Measurements from ENCODE around the gene RFFL.

- TF ChIP-seq, protein P1, sequence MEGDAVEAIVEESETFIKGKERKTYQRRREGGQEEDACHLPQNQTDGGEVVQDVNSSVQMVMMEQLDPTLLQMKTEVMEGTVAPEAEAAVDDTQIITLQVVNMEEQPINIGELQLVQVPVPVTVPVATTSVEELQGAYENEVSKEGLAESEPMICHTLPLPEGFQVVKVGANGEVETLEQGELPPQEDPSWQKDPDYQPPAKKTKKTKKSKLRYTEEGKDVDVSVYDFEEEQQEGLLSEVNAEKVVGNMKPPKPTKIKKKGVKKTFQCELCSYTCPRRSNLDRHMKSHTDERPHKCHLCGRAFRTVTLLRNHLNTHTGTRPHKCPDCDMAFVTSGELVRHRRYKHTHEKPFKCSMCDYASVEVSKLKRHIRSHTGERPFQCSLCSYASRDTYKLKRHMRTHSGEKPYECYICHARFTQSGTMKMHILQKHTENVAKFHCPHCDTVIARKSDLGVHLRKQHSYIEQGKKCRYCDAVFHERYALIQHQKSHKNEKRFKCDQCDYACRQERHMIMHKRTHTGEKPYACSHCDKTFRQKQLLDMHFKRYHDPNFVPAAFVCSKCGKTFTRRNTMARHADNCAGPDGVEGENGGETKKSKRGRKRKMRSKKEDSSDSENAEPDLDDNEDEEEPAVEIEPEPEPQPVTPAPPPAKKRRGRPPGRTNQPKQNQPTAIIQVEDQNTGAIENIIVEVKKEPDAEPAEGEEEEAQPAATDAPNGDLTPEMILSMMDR (IDR thresholded peaks at IDR 0.05): no peak
- TF ChIP-seq POLR2A (IDR thresholded peaks at IDR 0.05) (no peak), POLR2AphosphoS5 (IDR thresholded peaks at IDR 0.05) (no peak)
Observed at GRCh38 chr17:35006961-35007360, 56.5 kb downstream of the RFFL start.
